ENCODE data around the gene RAB11FIP4. TPM values are rescaled to one million over a fixed set of nuclear protein-coding genes. Genes with fewer than 3 reads are reported as not detected.
"Not testable (repeated sequence)": the region's sequence is repeated elsewhere in the genome, so short reads cannot be mapped to it uniquely, and the experiment has no call there.

The RAB11FIP4 gene
- total RNA-seq, 1 donor from 2014 or later, result 0.07 TPM

DNA sequence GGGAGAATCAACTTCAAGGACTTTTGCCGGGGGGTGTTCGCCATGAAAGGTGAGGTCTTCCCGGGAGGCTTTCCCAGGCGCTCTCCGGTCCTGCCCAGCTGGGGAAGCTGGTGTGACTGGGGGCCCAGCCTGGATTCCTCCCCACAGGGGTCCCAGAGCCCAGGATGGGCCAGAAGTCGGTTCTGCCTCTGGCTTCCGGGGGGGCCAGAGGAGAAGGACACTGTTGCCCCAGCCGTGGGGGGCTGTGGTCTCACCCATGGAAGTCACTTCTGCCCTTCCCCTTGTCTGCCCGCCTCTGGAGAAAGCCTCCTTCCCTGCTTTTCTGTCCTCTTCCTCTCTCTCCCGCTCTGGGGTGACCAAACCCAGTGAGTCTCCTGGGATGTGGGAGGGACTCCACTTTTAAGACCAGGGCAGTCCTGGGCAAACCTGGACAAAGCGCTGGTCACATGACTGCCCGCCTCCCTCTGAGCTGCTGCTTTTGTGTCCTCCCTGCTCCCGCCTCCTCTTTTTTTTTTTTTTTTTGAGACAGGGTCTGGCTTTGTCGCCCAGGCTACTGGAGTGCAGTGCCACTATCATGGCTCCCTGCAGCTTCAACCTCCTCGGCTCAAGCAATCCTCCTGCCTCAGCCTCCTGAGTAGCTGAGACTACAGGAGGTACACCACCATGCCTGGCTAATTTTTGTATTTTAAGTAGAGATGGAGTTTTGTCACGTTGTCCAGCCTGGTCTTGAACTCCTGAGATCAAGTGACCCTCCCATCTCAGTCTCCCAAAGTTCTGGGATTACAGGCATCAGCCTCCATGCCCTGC is 40.6 kb downstream of the RAB11FIP4 start:
- DNase-seq (ENCODE audit: low read depth, low spot score), result no peak

DNA sequence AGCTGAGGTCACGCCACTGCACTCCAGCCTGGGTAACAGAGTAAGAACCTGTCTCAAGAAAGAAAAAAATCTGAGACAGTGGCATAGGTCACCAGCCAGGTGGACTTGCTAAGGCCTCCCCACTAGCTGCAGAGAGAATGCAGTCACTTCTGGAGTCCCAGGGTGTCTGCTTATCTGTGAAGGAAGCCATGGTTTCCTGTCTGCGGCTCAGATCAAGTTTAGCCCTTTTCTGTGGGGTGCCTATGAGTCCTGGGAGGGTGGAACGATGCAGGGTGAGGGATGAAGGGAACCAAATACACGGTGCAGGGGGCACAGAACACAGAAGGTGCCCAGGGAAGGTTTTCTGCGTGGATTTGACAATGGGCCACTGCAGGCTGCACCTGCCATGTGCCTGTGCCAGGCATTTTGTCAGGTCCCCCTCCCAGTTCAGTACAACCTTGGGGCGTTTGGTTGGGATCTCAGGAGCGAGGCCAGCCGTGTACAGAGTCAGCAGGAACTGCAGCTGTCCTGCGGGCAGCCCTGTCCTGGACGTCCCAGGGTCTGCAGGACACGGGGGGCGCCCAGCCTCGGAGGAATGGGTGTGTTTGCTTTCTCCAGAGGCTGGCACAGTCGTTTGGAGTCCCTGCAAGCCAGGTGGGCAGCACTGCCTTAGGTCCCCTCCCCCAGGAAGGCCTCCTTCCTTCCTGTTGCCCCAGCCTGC is 41.8 kb downstream of the RAB11FIP4 start:
- peak; percentile 11 for DNase-seq (ENCODE audit: low read depth, low spot score)

DNA sequence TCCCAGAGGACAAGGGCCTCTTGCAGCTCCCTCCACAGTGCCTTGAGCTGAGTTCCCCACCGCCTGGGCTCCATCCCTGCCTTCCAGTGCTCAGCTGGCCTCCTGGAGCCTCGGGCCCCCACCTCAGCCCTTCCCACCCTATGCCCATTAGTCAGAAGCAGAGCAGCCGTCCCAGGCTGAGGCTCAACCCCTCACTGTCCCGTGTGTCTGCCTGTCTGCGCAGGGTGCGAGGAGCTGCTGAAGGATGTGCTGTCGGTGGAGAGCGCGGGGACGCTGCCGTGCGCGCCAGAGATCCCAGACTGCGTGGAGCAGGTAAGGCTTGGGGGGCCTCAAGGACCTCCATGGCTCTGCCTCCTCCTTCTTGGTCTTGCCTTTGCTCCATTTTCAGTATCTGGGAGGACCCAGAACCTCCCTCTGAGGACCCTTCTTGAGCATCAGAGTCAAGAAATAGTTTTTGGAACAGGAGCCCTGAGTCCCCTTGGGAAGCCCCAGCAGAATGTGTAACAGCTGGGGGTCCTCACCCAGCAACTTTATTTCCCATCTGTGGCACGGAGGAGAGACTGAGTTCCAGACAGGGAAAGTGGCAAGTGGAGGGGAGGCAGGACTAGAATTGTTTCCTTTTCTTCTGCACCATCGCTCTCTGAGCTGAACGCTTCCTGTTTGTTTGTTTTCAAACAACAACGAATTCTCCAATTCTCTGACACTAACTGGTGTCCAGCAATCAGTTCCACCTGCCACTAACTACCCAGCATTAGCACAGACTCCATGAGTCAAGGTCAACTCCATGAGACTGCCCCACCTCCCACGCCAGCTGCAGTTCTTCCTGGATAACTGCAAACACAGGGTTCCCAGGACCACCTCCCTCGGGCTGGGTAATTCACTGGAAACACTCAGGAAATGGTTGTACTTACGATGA is 42.6 kb downstream of the RAB11FIP4 start:
- DNase-seq (ENCODE audit: low read depth, low spot score), result no peak

DNA sequence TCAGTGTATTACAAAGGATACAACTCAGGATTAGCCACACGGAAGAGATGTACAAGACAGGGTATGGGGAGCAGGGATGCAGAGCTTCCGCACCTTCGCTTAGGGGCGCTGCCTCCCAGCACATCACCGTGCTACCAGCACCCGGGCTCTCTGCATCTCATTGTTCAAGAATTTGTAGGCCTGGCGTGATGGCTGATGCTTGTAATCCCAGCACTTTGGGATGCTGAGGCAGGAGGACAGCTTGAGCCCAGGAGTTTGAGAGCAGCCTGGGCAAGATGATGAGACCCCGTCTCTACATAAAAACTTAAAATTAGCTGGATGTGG is 43.2 kb downstream of the RAB11FIP4 start:
- DNase-seq (ENCODE audit: low read depth, low spot score), result no peak

DNA sequence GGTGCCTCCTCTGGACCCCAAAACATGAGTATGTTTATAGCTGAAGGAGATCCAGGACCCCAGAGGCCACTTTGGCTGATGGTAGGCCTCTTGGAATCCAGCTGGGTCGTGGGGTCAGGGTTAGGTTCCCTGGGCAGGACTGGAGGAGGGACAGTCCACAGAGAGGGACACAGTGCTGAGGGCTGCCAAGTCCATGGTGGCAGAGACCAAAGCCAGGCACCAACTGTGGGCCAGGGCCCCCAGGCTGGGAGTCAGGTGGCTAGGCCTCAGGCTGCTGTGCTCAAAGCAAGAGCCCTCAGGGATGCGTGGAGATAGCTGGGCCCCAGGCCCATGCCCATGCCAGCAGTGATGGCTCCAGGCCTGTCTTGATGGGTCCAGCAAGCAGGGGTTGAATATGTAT is 44.1 kb downstream of the RAB11FIP4 start:
- no peak for DNase-seq (ENCODE audit: low read depth, low spot score)

DNA sequence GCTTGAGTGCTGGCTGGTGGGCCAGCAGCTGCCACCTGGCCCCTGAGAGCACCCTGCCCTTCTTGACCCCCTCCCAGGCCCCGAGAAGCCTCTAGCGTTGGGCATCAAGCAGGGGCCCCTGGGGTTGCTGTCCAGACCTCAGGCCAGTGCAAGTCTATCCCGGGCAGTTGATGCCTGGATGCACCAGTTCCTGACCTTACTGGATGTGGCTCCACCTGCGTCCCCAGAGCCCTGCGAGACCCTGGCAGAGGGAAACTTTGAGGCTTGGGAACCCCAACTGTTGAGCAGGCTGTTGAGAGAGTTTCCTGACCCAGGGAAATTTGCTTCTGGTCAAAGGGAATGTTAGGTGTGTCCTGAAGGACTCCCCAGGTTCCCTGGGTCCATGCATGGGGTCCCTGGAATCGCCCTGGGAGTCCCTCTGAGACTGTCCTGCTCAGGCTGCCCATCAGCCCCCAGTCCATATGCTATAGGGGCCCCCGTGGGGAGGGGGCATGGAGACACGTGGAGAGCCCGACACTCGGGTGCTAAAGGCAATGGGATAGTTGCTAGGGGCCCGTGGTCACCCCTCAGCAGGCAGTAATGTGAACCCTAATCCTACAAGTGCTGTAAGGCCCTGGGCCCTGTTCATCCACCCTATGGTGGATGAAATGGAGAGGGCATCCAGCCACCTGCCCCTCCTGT is 46.4 kb downstream of the RAB11FIP4 start:
- no peak for DNase-seq (ENCODE audit: low read depth, low spot score)

DNA sequence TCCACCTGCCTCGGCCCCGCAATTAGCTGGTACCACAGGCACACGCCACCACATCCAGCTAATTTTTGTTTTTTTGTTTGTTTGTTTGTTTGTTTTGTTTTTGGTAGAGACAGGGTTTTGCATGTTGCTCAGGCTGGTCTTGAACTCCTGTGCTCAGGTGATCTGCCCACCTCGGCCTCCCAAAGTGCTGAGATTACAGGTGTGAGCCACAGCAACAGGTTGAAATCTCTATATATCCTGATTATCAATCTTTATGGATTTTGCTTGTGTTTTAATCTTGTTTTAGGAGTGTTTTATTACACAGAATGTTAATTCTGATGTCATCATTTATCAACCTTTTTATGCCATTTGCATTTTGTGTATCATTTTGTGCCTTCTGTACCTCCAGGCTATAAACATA is 48.2 kb downstream of the RAB11FIP4 start:
- no peak for DNase-seq (ENCODE audit: low read depth, low spot score)

DNA sequence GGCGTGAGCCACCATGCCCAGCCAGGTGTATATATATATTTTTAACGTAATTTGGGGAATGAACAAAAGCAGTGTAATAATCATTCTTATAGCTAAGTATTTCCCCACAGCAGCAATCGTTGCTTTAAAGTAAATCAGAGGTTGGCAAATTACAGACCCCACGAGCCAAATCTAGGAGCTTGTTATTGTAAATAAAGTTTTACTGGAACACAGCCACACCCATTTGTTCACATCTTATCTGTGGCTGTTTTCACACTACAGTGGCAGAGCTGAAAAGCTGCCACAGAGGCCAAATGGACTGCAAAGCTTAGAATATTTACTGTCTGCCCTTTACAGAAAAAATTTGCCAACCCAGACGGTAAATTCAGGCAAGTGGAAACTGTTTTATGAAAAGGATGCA is 50.8 kb downstream of the RAB11FIP4 start:
- no peak for DNase-seq (ENCODE audit: low read depth, low spot score)

DNA sequence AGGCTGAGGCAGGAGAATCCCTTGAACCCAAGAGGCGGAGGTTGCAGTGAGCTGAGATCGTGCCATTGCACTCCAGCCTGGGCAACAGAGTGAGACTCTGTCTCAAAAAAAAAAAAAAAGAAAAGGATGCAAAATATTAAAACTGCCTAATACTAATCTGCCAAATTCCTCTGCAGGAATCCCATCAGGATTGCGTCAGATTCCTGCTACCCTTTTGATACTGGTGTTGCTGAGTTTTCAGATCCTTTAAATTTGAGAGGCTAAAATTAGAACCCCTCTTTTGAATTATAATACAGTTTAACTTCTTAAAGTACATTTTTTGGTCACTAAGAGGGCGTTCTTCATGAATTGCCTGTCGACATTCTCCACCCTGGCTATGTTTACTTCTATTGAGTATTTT is 51.4 kb downstream of the RAB11FIP4 start:
- not testable (repeated sequence) for DNase-seq (ENCODE audit: low read depth, low spot score)

DNA sequence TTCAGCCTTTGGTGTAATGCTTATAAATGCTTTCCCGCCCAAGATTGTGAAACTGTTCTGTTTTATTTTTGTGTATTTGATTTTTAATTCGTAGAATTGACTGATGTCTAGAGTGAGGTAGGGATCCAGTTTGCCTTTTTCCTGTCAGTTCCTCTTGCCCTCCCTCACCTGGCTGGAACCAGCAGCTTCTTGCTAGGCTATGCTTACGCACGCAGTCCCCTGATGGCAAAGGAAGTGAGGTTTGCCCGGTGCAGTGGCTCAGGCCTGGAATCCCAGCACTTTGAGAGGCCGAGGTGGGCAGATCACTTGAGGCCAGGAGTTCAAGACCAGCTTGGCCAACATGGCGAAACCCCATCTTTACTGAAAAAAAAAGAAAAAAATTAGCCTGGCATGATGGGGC is 51.9 kb downstream of the RAB11FIP4 start:
- no peak for DNase-seq (ENCODE audit: low read depth, low spot score)

DNA sequence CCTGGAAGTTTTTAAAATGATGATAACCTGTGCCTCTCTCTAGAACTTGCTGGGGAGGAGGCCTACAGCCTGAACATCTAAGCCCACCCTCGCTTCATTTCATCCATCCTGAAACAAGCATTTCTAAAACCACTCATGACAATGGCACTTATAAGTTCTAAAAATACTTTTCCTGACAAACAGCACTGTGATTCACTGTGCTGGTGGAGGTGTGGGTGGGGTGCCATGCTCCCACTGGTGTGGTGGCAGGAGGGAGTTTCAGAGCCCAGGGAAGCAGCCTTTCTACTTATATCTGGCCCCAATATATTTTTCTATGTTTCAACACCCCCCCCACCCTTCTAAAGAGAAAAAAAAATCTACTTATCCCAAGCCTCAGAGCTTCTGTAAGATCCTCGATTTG is 52.6 kb downstream of the RAB11FIP4 start:
- no peak for DNase-seq (ENCODE audit: low read depth, low spot score)

DNA sequence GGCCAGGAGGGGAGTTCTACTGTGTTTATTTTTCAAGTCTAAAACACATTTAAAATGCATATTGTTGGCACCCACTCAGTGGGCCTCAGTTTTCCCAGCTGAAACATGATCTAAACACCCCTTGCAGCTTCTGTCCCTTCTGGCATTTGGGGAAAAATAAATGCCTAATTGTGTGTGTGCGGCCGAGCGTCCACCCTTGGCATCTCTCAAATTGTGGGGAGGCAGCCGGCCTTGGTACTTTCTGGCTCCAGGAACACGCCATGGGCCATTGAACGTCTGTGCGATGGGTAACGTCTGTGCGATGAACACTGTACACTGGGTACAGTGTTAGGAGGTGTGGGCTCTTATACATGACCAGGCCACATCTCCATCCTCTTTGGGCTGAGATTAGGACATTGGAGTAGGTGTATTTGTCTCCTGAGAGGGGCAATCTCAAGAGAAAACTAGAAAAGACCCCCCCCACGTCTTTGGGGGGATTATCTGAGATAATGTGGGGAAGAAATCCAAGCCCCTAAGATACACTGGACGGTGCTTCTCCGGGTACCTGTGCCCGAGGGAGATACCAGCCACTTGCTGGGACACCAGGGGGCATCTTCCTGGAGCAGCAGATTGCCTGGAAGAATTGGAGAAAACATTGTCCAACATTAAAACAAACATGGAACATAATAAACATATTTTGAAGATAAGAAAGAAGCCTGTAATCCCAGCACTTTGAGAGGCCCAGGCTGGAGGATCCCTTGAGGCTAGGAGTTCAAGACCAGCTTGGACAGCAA is 54.9 kb downstream of the RAB11FIP4 start:
- DNase-seq (ENCODE audit: low read depth, low spot score), result no peak

DNA sequence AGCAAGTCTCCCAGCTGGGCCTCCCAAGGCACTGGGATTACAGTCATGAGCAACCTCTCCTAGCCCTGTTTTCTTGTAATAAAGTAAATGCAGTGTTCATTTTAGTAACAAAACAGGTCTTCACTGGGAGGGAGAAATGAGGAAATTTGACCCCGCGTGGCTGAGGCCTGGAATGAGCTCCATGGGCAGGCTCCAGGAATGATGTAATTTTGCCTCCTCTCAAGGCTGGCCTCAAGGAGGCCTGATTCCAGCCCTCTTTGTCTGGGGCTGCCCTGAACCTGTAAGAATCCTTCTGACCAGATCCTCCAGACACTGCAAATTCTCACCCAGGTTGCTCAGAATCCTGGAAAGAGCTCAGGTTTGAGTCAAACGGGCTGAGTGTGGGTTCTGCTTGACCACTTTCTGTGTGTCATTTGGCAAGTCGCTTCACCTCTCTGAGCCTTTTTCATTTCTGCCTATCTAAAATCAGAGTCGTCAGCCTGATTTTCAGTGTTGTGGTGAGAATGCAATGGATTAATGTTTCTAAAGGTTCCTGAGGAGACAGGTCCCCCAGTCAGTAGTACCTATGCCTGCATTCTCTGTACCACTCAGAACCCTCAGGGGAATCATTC is 57.1 kb downstream of the RAB11FIP4 start:
- DNase-seq (ENCODE audit: low read depth, low spot score), result no peak

DNA sequence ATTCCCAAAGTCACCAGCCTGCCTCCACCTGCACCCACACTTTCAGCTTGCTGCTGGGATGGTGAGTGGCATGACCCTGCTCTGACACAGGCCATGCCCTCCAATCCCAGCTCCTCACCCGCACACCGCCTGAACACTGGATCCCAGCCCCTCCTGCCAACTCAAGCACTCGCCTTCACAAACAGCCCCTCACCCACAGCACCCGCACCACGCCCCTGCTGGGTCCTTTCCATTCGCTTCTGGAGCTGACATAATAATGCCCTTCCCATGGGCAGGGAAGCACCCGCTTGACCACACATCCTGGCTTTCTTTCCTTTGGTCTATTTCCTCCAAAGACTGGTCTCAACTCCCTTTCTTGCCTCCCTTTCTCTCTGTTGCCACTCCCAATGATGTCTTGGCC is 57.6 kb downstream of the RAB11FIP4 start:
- no peak for DNase-seq (ENCODE audit: low read depth, low spot score)

DNA sequence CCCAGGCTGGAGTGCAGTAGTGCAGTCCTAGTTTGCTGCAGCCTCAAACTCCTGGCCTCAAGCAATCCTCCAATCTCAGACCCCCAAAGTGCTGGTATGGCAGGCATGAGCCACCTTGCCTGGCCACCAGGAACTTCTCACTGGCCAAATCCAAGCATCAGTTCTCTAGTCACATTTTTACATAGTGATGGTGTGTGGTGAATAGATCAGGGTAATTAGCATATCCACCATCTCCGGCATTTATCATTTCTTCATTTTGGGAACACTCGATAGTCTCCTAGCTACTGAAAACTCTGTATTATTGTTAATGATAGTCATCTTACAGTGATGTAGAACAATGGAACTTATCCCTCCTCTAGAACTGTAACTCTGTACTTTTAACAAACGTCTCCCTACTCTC is 58.3 kb downstream of the RAB11FIP4 start:
- no peak for DNase-seq (ENCODE audit: low read depth, low spot score)

DNA sequence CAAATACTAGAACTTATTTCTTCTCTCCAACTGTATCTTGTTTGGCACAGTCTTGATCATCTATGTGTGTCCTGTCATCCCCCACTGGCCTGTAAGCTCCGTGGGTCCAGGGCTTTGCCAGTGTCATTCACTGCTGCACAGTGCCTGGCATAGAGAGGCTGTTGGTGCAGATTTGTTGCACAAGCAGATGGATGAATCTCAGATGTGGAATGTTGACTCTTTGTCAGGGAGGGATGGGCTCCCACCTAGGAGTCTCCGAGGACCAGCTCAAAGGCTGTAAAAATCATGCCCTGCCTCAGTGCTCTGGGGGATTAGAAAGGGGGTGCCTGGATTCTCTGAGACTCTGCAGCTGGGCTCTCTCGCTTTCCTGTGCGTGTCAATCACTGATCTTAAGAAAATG is 60.6 kb downstream of the RAB11FIP4 start:
- no peak for DNase-seq (ENCODE audit: low read depth, low spot score)

DNA sequence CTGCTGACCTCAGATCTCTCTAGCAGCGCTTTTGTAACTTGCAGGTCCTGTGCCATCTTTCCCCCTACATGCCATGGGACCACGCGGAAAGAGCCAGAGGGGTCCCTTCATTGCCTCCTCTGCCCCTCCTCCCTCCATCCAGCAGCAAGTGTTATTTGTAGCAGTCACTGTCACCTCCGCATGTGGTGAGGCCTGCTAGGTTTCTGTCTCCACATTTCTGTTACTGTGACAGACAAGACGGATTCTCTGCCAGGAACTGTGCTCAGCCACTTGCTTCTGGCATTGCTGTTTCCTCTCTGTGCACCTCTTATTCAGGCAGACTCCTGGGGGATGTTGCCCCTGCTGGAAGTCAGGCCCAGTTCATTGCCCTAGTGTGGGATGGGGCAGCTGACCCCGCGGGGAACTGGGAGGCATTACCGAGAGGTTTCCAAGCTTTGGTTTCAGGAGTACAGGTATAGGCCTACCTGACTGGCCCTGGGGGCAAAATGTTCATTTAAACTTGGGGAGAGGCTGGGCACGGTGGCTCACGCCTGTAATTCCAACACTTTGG is 61.2 kb downstream of the RAB11FIP4 start:
- no peak for DNase-seq (ENCODE audit: low read depth, low spot score)

DNA sequence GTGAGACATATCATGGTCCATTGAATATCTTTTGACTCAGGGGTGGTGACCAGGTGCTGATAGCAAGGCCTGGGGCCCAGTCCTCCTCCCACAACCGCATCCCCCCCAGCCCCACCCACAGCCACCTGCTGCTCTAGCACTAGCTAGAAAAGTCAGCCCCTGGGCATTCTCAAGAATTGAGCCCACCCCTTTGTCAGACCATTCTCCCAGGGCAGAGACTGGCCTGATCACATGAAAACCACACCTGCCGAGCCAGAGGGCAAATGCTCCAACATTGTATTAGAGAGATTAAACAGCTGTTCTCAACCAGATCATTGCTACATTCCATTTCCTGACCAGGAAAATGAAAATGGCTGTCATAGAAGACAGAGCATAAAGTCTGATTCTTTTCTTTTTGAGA is 62.4 kb downstream of the RAB11FIP4 start:
- no peak for DNase-seq (ENCODE audit: low read depth, low spot score)

DNA sequence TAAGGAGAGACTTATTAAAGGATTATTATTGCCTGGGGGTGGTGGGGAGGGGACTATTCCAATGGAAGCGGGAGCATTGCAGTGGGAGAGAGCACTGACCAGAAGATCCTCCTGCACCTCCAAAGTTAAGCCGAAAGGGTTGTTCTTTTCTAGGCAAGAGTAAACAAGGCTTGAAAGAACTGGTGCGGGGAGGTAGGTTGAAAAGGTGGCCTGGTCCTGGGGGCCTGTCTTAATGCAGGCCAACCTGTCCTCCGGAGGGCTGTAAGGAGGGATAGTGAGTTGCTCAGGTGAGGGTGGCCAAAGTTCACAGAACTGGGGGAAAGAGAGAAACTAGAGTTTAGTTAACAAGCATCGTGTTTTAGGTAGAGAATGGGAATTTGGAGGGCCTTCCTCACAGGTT is 65.3 kb downstream of the RAB11FIP4 start:
- no peak for DNase-seq (ENCODE audit: low read depth, low spot score)
